IPS DF 6.9 (cell line): ENCODE measurements around the gene FRMD4B.

Source experiments
- DNase-seq: peaks from one replicate; pipeline ENCODE4 v3.0.0-alpha.2; 2013; ENCODE audit warnings: low read depth, low spot score
- H3K27ac ChIP-seq: one replicate; pipeline ENCODE4 v1.5.1; 2013; ENCODE audit warnings: low read length, control low read depth
- H3K27me3 ChIP-seq: 2 replicates; pipeline ENCODE4 v1.6.1; 2013; ENCODE audit warnings: mild to moderate bottlenecking, low read length; ENCODE audit not compliant: control insufficient read depth, insufficient read depth
- H3K36me3 ChIP-seq: 2 replicates; pipeline ENCODE4 v1.6.1; 2013; ENCODE audit warnings: low read length; ENCODE audit not compliant: control insufficient read depth, insufficient read depth
- H3K4me1 ChIP-seq: 2 replicates; pipeline ENCODE4 v1.6.1; 2013; ENCODE audit warnings: low read length; ENCODE audit not compliant: control insufficient read depth, insufficient read depth
- H3K4me3 ChIP-seq: 2 replicates; pipeline ENCODE4 v1.5.1; 2013; ENCODE audit warnings: mild to moderate bottlenecking, low read length
- H3K9me3 ChIP-seq: 2 replicates; pipeline ENCODE4 v1.6.1; 2013; ENCODE audit warnings: low read length, inconsistent platforms; ENCODE audit not compliant: control insufficient read depth, insufficient read depth
- WGBS: extraction: QIAGEN DNeasy Blood & Tissue Kit; methylation state at CpG from one replicate; pipeline ENCODE4 v1.1.7; 2013; ENCODE audit warnings: mixed read lengths, missing lambda C conversion rate; ENCODE audit not compliant: insufficient read length, insufficient coverage; 5-methylcytosine and 5-hydroxymethylcytosine counted together

Gene FRMD4B

GRCh38 chr3:69386556-69387385, 883 bp upstream of the FRMD4B start:
- H3K4me3 ChIP-seq: no peak overlapping the region; the same call in 1 of the 2 replicates
- no peaks in the 10 kb centered on the region for H3K36me3 ChIP-seq
- H3K4me1 ChIP-seq: peaks cover 2% of the 10 kb centered on the region; the same call in 1 of the 2 replicates
- no peak overlapping the region for H3K27ac ChIP-seq
- no peak for DNase-seq
- no CpG with 5 or more reads among the region's 8 CpGs for WGBS
- H3K9me3 ChIP-seq: no peaks in the 10 kb centered on the region
- H3K27me3 ChIP-seq: peaks cover 4% of the 10 kb centered on the region; the same call in 1 of the 2 replicates

- Histone ChIP-seq H3K4me1 (peaks cover 2% of the 10 kb centered on the region; the same call in 1 of the 2 replicates), H3K36me3 (no peaks in the 10 kb centered on the region), H3K9me3 (no peaks in the 10 kb centered on the region), H3K4me3 (no peak overlapping the region; the same call in 1 of the 2 replicates), H3K27ac (no peak overlapping the region), H3K27me3 (peaks cover 4% of the 10 kb centered on the region; the same call in 1 of the 2 replicates)
- no peak for DNase-seq
- WGBS: no CpG with 5 or more reads among the region's 11 CpGs
Observed at GRCh38 chr3:69385123-69385722, 665 bp downstream of the FRMD4B start.

GRCh38 chr3:69384326-69384725, 1.6 kb downstream of the FRMD4B start:
- Histone ChIP-seq H3K4me3 (no peak overlapping the region), H3K27ac (no peak overlapping the region), H3K27me3 (peaks cover 4% of the 10 kb centered on the region; the same call in 1 of the 2 replicates), H3K9me3 (no peaks in the 10 kb centered on the region), H3K36me3 (no peaks in the 10 kb centered on the region), H3K4me1 (peaks cover 2% of the 10 kb centered on the region; the same call in 1 of the 2 replicates)
- WGBS: no CpG with 5 or more reads among the region's 1 CpG
- no peak for DNase-seq

- no peak for DNase-seq
- H3K4me1 ChIP-seq: no peaks in the 10 kb centered on the region
- H3K27ac ChIP-seq: no peak overlapping the region
- no peaks in the 10 kb centered on the region for H3K36me3 ChIP-seq
- no peaks in the 10 kb centered on the region for H3K9me3 ChIP-seq
- H3K27me3 ChIP-seq: no peaks in the 10 kb centered on the region
- H3K4me3 ChIP-seq: no peak overlapping the region
- no CpG with 5 or more reads among the region's 3 CpGs for WGBS
Observed at GRCh38 chr3:69379661-69380060, 6.2 kb downstream of the FRMD4B start.

DNA sequence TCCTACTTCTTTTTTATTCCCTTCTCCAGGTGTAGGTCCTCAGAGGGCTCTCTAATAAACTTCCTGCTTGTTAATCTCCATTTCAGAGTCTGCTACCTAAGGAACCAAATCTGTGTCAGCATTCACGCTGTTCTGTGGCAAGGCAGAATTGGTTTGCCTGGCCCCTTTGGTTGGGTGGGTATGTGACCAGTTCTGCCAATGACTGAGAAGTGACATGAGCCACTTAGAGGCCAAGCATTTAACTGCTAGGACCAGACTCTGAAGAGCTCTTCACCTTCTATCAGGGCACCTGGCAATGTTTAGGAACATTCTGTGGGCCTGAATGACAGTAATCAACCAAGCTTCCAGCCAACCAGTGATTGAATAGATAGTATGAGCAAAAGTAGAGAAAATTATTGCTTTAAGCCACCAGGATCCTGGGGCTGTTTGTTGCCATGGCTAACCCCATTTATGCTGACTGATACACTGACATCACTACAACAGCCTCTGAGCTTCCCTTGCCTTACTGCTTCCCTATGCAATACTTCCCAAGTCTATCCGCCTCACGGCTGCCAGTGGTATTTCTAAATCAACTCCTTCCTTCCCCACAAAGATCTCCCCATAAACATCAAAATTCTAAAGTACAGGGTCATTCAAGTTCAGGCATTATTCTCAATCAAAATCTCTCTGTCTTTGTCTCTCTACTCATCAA, 7.6 kb downstream of the FRMD4B start:
- no peaks in the 10 kb centered on the region for H3K27me3 ChIP-seq
- no peak overlapping the region for H3K4me3 ChIP-seq
- H3K36me3 ChIP-seq: no peaks in the 10 kb centered on the region
- no peaks in the 10 kb centered on the region for H3K4me1 ChIP-seq
- no CpG with 5 or more reads among the region's 3 CpGs for WGBS
- no peaks in the 10 kb centered on the region for H3K9me3 ChIP-seq
- H3K27ac ChIP-seq: no peak overlapping the region
- no peak for DNase-seq

GRCh38 chr3:69377262-69377661, 8.6 kb downstream of the FRMD4B start:
- Histone ChIP-seq H3K4me3 (no peak overlapping the region), H3K36me3 (no peaks in the 10 kb centered on the region), H3K4me1 (no peaks in the 10 kb centered on the region), H3K27ac (no peak overlapping the region), H3K27me3 (no peaks in the 10 kb centered on the region), H3K9me3 (no peaks in the 10 kb centered on the region)
- no peak for DNase-seq
- no CpG with 5 or more reads among the region's 3 CpGs for WGBS

- DNase-seq: no peak
- H3K36me3 ChIP-seq: no peaks in the 10 kb centered on the region
Observed at GRCh38 chr3:69376731-69377130, 9.2 kb downstream of the FRMD4B start.

GRCh38 chr3:69371816-69372215, 14.1 kb downstream of the FRMD4B start:
- no CpG with 5 or more reads among the region's 5 CpGs for WGBS
- no peak overlapping the region for H3K27ac ChIP-seq

More at GRCh38 chr3:69376731-69377130, 9.2 kb downstream of the FRMD4B start:
- Histone ChIP-seq H3K4me1 (no peaks in the 10 kb centered on the region), H3K9me3 (no peaks in the 10 kb centered on the region), H3K27ac (no peak overlapping the region), H3K4me3 (no peak overlapping the region), H3K27me3 (no peaks in the 10 kb centered on the region)
- no CpG with 5 or more reads among the region's 2 CpGs for WGBS

GRCh38 chr3:69370901-69371301, 15.0 kb downstream of the FRMD4B start:
- Histone ChIP-seq H3K4me1 (no peaks in the 10 kb centered on the region), H3K36me3 (no peaks in the 10 kb centered on the region), H3K9me3 (no peaks in the 10 kb centered on the region), H3K27ac (no peak overlapping the region), H3K4me3 (no peak overlapping the region), H3K27me3 (no peaks in the 10 kb centered on the region)
- DNase-seq: no peak
- WGBS: no CpG with 5 or more reads among the region's 2 CpGs

More at GRCh38 chr3:69371816-69372215, 14.1 kb downstream of the FRMD4B start:
- H3K9me3 ChIP-seq: no peaks in the 10 kb centered on the region
- no peaks in the 10 kb centered on the region for H3K4me1 ChIP-seq
- H3K36me3 ChIP-seq: no peaks in the 10 kb centered on the region
- no peak for DNase-seq
- no peak overlapping the region for H3K4me3 ChIP-seq
- H3K27me3 ChIP-seq: no peaks in the 10 kb centered on the region

- no peaks in the 10 kb centered on the region for H3K27me3 ChIP-seq
- no peak overlapping the region for H3K27ac ChIP-seq
- WGBS: no CpG with 5 or more reads among the region's 17 CpGs
- DNase-seq: no peak
- no peaks in the 10 kb centered on the region for H3K4me1 ChIP-seq
- no peaks in the 10 kb centered on the region for H3K36me3 ChIP-seq
- no peaks in the 10 kb centered on the region for H3K9me3 ChIP-seq
- H3K4me3 ChIP-seq: no peak overlapping the region
Observed at GRCh38 chr3:69370156-69370883, 15.6 kb downstream of the FRMD4B start.
